NCI-H1092 treated with DMSO at 0.1 percent for 48 hours (cell line): ENCODE results near the gene C11orf52.

Experiments
- DNase-seq: peaks from one replicate; lab custom pipeline; 2025; lab: John Stamatoyannopoulos, UW

Gene C11orf52

DNA sequence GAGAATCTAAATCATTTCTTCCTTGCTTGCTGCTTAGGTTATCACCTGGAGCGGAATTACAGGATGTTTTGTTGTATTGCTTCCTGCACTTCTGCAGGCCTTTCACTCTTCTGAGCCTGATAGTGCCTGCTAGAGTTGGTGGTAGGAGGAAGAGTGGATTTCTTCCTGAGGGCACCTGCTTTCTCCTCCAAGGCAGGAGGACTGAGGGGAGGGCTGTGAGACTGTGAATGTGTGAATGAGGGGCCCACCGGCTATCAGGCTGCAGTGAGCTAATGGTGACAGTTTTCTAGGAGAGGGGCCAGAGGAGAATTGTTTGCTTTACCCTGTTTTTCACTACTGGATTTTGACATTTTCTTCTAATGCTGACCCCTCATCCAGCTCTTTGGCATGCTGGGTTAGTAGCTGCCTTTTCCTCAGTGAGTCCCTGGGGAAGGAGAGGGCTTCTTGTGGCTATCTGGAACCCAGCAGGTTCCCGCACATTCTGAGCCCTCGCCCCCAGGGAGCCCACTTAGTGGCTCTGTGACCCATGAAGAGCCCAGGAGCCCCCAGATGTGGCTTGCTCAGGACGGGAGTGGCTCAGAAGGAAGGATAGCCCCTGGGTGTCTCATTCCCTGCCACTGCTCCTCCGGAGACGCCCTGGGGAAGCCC is 57.5 kb downstream of the C11orf52 start:
- DNase-seq: no peak
